22Rv1 (cell line): ENCODE data around the gene ZNF157.

Experiments used
- CTCF ChIP-seq: fragments of 450-650 bp; IDR thresholded peaks from 2 replicates; pipeline ENCODE4 v1.5.1; 2017; ENCODE audit warnings: mild to moderate bottlenecking
- ZFX ChIP-seq: fragments of 450-650 bp; IDR thresholded peaks from 2 replicates; pipeline ENCODE4 v1.6.1; 2017; ENCODE audit warnings: antibody characterized with exemption, borderline replicate concordance

- TF ChIP-seq CTCF (no peak), ZFX (no peak)
Measured at GRCh38 chrX:47366041-47366722, 4.2 kb upstream of the ZNF157 start.
